ENCODE results near the gene MYOCD. TPM values are rescaled to one million over a fixed set of nuclear protein-coding genes. Genes with fewer than 3 reads are reported as not detected.

MYOCD gene
- total RNA-seq, 1 experiment from 2014 or later = not detected

DNA sequence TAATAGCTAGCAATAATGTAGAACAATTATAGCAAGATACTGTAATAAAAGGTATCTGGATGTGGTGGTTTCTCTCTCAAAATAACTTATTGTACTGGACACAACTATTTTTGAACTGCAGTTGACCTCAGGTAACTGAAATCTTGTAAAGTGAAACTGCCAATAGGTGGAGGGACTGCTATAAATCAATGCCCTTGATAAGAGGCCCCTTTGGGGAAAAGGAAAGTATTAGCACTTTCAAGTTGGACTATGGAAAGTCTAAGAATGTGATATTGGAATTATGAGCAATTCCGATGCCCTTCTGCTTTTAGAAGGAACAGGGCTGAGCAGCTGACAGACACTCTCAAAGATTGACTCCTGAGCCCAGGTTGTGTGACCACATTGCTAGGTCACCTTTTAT, 79.1 kb downstream of the MYOCD start:
- BruUV-seq (replicated peaks) = no TSS peak
- Mint-ChIP-seq H3K36me3 (ENCODE audit: insufficient read depth, unreplicated experiment) (no peaks in the 10 kb centered on the region), H3K27ac (ENCODE audit: low read depth, unreplicated experiment) (no peak overlapping the region), H3K4me1 (ENCODE audit: insufficient read depth, unreplicated experiment) (no peaks in the 10 kb centered on the region), H3K9me3 (ENCODE audit: unreplicated experiment) (peaks cover 10% of the 10 kb centered on the region), H3K4me3 (ENCODE audit: unreplicated experiment) (no peak overlapping the region), H3K27me3 (ENCODE audit: insufficient read depth, unreplicated experiment) (peaks cover 18% of the 10 kb centered on the region)
- CTCF ChIA-PET = interaction anchor here (0.6 kb wide), 1 partner anchor 701 kb away, joined by 3 read pairs; no protein-coding TSS in a partner anchor
- no peak for DNase-seq (ENCODE audit: unreplicated experiment)
- TF ChIP-seq, protein P1, sequence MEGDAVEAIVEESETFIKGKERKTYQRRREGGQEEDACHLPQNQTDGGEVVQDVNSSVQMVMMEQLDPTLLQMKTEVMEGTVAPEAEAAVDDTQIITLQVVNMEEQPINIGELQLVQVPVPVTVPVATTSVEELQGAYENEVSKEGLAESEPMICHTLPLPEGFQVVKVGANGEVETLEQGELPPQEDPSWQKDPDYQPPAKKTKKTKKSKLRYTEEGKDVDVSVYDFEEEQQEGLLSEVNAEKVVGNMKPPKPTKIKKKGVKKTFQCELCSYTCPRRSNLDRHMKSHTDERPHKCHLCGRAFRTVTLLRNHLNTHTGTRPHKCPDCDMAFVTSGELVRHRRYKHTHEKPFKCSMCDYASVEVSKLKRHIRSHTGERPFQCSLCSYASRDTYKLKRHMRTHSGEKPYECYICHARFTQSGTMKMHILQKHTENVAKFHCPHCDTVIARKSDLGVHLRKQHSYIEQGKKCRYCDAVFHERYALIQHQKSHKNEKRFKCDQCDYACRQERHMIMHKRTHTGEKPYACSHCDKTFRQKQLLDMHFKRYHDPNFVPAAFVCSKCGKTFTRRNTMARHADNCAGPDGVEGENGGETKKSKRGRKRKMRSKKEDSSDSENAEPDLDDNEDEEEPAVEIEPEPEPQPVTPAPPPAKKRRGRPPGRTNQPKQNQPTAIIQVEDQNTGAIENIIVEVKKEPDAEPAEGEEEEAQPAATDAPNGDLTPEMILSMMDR (IDR thresholded peaks at IDR 0.05; ENCODE audit: unreplicated experiment) = no peak
- intact Hi-C loops (cut with micrococcal nuclease) = no loop called here
- POLR2A ChIA-PET = no interaction called here

DNA sequence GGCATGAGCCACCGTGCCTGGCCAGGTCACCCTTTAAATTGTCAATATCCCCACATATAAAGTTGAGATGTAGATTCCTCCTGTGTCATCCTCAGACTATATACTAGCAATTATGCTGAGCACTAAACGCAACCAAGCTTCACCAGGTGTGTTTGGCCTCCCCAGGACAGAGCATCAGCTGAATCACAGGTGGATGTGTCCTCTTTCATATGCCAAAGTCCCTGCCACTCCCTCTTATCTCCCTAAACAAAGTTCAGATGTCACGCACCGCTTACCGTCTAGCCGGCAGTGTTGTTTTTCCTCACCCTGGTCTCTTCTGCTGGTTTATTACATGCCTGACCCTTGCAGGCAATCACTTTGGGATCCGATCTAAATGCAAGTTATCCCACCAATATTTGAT, 79.8 kb downstream of the MYOCD start:
- CTCF ChIA-PET = interaction anchor here (0.5 kb wide), 1 partner anchor 369 kb away, joined by 3 read pairs; no protein-coding TSS in a partner anchor
- H3K9me3 Mint-ChIP-seq (ENCODE audit: unreplicated experiment) = peaks cover 10% of the 10 kb centered on the region
- H3K36me3 Mint-ChIP-seq (ENCODE audit: insufficient read depth, unreplicated experiment) = no peaks in the 10 kb centered on the region
- no TSS peak for BruUV-seq (replicated peaks)
- peaks cover 11% of the 10 kb centered on the region for H3K27me3 Mint-ChIP-seq (ENCODE audit: insufficient read depth, unreplicated experiment)
- DNase-seq (ENCODE audit: unreplicated experiment) = no peak
- TF ChIP-seq, protein P1 (IDR thresholded peaks at IDR 0.05; ENCODE audit: unreplicated experiment) = no peak
- H3K4me1 Mint-ChIP-seq (ENCODE audit: insufficient read depth, unreplicated experiment) = no peaks in the 10 kb centered on the region
- POLR2A ChIA-PET = no interaction called here
- no peak overlapping the region for H3K27ac Mint-ChIP-seq (ENCODE audit: low read depth, unreplicated experiment)
- intact Hi-C loops (cut with micrococcal nuclease) = no loop called here
- H3K4me3 Mint-ChIP-seq (ENCODE audit: unreplicated experiment) = no peak overlapping the region

DNA sequence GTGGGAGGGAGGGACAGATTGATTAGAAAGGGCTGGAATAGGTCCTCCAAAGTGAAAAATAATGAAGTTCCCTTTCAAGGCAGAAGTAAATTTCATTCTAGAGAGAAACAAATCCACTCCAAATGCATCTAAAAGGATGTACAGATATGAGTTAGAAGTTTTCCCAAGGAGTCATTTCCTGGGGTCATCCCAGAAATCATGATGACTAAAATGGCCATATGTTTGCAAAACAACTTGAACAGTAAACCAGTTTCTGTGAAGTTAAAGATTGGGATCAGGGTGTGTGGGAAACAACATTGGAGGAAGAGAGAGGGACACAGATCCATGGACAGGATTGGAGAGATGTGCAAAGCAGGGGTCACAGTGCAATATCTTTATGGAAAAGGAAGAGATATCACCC, 91.1 kb downstream of the MYOCD start:
- Mint-ChIP-seq H3K4me3 (ENCODE audit: unreplicated experiment) (no peak overlapping the region), H3K36me3 (ENCODE audit: insufficient read depth, unreplicated experiment) (peaks cover 6% of the 10 kb centered on the region), H3K9me3 (ENCODE audit: unreplicated experiment) (peaks cover 7% of the 10 kb centered on the region), H3K27ac (ENCODE audit: low read depth, unreplicated experiment) (no peak overlapping the region), H3K27me3 (ENCODE audit: insufficient read depth, unreplicated experiment) (peaks cover 42% of the 10 kb centered on the region), H3K4me1 (ENCODE audit: insufficient read depth, unreplicated experiment) (no peaks in the 10 kb centered on the region)
- TF ChIP-seq, protein P1 (IDR thresholded peaks at IDR 0.05; ENCODE audit: unreplicated experiment) = no peak
- DNase-seq (ENCODE audit: unreplicated experiment) = no peak
- POLR2A ChIA-PET = no interaction called here
- BruUV-seq (replicated peaks) = no TSS peak
- intact Hi-C loops (cut with micrococcal nuclease) = no loop called here
- CTCF ChIA-PET = no interaction called here

DNA sequence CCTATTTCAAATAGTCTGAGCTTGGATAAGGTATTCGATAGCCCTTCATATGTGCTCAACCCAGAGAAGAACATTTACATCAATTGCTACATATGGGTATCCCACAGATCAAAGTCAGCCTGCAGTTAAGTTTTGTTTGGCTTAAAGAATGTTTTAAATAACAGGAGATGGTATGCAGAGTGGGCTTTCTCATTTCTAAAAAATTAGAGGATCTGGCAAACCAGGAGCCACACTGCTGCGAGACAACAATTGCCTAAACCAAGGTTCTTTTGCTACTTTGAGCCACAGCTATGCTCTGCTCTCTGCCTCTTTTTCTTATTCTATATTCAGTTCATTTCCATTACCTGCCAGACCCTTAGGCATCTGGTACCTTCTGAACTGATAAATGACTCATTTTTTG, 93.4 kb downstream of the MYOCD start:
- H3K27me3 Mint-ChIP-seq (ENCODE audit: insufficient read depth, unreplicated experiment) = peaks cover 49% of the 10 kb centered on the region
- TF ChIP-seq, protein P1 (IDR thresholded peaks at IDR 0.05; ENCODE audit: unreplicated experiment) = no peak
- H3K36me3 Mint-ChIP-seq (ENCODE audit: insufficient read depth, unreplicated experiment) = no peaks in the 10 kb centered on the region
- no peak for DNase-seq (ENCODE audit: unreplicated experiment)
- ChIA-PET POLR2A (no interaction called here), CTCF (no interaction called here)
- no peaks in the 10 kb centered on the region for H3K4me1 Mint-ChIP-seq (ENCODE audit: insufficient read depth, unreplicated experiment)
- no TSS peak for BruUV-seq (replicated peaks)
- H3K9me3 Mint-ChIP-seq (ENCODE audit: unreplicated experiment) = peaks cover 7% of the 10 kb centered on the region
- no peak overlapping the region for H3K4me3 Mint-ChIP-seq (ENCODE audit: unreplicated experiment)
- intact Hi-C loops (cut with micrococcal nuclease) = no loop called here
- H3K27ac Mint-ChIP-seq (ENCODE audit: low read depth, unreplicated experiment) = no peak overlapping the region
